Retina (tissue), 1 donor: ENCODE data around the gene FHOD3.

Experiments used
- DNase-seq: peaks from one replicate; pipeline ENCODE4 v3.0.0-alpha.2; 2016

FHOD3 gene

DNA sequence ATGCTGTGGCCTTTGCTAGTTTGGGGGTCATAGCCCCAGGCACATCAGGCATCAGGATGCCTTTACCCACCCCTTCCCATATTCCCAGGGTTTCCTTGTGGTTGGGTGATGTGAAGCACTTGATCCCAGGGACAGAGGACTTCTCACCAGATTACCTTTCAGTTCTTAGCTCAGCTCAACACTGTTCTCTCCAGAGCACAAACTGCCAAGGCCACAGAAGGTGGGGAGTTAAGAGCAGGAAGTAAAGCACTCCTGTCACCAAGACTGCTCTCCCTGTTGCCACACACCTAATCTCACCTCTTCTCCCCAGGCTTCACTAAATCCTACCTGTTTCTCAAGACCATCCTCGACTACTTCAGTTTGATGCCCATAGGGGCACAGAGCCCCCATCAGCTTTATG lies 25.9 kb downstream of the FHOD3 start:
- no peak for DNase-seq

DNA sequence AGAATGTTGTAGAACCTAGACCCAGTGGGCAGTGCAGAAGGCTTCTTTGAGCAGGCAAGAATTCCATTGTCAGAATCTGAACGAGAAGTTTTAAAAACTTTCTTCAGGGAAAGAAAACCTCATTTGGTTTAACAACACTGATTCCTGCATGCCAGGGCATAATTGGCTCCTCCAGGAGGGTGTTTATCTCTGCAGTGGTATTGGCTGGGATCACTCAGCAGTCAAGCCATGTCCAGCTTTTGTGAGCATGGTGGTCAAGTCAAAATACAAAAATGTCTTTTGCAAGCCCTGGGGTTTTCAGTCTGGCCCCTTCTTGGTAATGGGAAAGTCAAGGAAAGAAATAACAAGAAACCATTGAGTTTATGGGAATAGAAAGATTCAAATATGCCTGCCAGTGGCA lies 28.3 kb downstream of the FHOD3 start:
- no peak for DNase-seq

DNA sequence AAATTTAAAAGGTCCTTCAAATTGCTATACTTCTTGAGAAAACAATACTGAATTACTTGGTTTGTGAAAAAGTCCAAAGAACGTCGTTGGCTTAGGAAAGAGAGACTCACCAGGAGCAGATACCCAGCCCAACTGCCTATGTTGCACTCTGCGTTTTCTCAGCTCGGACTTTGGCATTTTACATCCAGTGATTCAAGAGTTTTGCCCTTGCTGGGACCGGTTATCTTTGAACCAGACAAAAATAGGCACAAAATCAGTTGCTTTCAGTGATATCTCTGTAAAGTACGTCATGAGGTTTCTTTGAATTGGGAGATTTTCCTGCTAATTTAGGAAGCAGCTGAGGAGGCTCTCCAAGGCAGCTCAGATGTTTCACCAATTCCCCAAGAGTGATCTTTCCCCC lies 29.3 kb downstream of the FHOD3 start:
- no peak for DNase-seq

DNA sequence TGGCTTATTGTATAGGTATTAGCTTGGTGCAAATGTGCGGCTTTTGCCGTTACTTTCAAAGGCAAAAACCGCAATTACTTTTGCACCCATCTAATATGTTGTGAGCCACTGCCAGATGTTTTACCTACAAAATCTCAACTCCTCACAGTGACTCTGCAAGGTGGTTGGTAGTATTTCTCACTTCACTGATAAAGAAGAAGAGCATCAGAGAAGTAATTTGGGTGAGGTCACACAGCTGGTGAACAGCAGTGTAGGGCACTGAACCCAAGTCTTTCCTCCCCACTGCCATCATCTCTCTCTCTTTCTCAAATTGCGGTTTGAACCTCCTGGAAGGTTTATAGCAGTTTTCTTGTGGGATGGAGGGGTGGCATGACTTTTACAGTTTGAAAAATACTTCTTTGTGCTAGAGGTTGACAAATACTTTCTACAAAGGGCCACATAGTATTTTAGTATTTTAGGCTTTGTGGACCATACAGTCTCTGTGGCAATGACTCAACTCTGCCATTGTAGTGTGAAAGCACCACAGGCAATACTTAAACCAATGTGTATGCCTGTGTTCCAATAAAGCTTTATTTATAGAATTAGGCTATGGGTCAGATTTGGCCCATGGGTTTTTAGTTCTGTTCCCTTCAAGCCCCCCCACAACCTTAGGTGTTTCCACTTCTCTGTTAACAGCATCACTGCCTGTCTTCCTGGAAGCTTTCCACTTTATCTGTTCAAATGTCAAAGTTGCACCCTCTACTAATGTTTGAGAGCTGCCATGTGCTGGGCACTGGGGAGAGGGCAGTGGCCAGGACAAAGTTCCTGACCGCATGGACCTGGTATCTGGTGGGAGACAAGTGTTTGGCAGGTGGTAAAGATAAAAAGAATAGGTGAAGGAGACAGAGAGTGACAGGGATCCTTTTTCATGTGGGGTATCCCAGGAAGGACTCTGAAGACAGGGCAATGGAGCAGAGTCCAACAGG lies 30.1 kb downstream of the FHOD3 start:
- no peak for DNase-seq

DNA sequence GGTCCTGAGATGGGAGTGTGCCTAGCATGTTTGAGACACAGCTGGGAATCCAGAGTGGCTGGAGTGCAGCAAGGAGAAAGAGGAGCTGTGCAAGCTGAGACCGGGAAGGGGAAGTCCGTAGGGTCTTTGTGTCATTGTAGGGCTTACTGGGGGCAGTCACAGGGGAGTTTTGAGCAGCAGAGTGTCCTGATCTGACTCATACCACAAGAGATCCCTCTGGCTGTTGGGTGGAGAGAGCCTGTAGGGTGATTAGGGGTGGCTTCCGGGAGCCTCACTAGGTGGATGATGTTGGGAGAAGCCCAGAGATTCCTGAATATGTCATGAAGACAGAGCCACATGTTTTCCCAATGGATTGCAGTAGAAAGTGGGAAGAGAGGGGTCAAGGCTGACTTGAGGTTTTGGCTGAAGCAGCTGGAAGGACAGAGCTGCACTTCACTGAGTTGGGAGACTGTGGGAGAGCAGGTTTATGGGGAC lies 30.9 kb downstream of the FHOD3 start:
- no peak for DNase-seq

DNA sequence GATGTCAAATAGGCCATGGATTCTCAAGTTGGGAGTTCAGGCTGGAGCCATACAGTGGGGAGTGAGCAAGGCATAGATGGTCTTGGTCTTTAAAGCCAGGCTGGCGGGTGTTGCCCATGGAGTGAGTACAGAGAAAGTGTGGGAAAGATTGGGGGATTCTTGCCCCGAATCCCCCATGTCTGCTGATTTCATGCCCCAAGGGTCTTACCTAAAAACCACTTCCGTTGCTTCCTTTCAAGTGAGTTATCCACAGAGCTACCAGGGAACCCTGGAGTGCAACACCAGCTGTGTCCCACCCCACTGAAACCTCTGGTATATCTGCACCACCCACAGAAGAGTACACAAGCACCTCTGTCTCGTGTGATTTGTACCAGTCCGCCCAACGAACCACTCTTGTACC lies 31.4 kb downstream of the FHOD3 start:
- DNase-seq, result no peak

DNA sequence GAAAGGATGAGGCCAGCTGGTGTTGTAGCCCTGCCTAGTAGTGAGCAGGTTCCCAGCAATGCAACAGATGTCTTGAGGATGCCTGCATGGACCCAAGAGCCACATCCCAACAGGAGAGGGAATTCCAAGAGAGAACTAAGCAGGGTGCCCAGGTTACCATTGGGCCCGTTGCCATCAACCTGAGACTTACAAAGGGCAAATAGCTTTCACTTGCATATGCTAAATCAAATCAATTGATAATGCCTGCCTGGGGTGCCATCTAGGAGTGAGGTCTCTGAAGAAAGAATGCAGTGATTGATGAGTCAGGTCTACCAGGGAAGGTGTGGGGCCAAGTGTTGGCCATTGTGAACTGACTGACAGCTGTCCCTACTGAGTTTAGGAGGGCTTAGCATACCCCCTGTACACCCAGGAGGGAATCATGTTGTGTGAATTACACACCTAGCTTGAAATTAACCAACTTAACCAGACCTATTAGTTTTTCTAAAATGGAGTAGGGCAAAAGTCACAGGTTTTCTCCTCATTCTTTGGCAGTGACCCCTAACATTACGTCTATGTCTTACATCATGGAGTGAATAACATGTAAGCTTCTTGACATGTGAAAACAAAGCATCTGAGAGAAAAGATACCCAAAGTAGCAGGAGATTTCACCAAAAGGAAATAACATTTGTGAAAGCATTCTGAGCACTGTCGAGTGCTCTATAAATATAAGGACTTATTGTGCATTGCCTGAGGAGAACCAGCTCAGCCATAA lies 32.3 kb downstream of the FHOD3 start:
- no peak for DNase-seq

DNA sequence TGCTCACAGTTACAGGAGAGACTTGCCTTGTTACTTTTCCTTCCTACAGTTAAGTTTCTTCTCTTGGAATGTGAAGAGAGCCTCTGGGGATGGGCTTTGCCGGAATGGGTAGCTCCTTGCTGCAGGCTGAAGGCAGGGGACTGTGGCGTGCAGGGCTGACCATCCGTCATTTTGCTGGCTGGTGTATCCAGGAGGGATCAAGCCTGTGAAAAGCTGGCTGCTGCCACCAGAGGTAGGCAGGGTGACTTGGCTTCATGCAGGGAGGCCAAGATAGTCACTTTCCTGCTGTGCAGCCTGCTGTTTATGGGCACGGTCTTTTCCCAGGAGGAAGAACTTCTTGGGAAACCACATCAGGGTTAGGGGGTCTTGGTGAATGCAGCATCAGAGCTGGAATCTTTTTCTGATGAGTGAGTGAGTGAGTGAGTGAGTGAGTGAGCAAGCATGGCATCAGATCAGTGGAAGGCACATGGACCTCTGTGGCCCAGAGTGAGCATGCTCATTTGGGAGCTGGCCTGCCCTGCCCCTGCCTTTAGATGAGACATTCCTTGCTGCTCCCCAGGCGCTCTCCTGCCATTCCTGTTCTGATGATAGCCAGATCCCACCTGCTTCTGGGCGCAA lies 33.0 kb downstream of the FHOD3 start:
- DNase-seq, result no peak

DNA sequence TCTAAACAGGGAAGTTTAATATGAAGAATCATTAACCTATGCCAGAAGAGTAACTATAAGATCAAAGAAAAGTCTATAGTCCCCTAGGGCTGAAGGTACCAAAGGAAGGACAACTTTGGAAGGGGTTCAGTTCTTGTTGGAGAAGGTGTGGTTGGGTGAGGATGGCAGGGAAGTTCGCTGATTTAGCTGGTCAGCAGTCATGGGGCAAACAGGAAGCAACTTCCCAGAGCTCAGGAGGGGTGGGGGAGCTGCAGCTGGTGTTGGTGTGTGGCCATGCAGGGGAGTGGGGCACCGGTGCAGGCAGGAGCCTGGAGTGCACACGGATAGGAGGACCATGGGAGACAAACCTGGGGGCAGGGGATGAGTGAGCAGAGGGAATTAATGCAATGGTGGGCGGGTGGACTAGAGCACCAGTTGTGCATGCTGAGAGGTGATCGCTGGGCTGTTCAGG lies 34.0 kb downstream of the FHOD3 start:
- no peak for DNase-seq

DNA sequence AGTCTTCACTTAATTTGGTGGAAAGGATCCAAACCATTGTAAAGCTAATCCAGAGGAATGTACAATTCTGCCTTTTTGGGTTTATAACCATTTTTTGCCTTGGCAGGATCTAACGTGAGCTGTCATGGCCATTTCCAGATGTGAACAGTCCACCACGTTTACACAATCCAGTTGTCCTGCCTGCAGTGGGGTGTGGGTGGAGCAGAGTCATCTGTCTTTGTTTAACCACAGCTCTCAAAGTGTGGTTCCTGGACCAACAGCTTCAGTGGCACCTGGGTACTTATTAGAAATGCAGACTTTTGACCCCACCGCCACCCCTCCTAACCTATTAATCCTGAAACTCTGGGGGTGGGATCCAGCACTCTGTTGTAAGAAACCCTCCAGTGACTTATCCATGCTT lies 35.9 kb downstream of the FHOD3 start:
- DNase-seq, result no peak

DNA sequence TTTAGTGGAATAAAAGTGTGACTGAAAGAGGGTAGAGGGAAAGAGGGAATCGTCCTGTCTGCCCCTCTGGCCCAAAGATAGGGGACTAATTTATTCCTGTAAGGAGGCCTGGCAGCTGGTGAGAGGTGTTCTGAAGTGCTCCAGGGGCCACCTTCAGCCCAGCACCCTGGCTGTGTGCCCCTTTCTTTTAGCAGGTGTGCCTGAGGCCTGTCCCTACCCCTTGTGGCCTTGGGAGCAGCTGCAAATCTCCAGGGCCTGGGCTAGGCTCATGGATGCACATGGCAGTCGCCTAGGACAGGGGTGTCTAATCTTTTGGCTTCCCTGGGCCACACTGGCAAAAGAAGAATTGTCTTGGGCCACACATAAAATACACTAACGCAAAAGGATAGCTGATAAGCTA lies 37.3 kb downstream of the FHOD3 start:
- DNase-seq, result no peak

DNA sequence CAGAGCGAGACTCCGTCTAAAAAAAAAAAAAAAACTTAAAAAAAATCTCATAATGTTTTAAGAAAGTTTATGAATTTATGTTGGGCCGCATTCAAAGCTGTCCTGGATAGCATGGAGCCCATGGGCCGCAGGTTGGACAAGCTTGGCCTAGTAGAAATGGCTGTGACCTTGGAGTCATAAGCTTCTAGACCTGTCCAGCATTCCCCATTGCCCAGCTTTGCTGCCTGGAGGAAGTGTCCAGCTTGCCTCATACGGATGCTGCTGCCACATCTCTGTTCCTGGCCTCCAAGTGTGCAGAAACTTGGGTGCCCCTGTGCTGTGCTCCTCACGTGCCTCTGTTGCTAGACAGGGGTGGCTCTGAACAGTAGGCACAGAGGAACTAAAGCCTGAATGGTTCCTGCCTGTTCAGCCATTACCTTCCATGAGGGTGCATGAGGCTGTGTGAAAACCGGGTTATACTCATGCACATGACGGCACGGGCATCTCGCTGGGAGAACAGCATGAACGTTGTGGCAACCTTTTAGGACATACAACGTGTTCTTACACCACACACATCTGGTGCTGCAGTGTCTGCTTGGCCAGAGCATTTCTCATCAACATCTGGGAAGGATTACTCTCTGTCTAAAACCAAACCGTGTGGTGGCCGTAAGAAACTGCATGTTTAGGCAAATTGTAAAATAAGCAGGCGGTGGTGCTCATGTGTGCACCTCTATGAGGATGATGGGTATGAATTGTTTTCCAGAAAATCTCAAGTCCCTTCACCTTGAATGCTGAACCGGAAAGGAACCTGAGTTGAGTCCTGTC lies 38.2 kb downstream of the FHOD3 start:
- no peak for DNase-seq

DNA sequence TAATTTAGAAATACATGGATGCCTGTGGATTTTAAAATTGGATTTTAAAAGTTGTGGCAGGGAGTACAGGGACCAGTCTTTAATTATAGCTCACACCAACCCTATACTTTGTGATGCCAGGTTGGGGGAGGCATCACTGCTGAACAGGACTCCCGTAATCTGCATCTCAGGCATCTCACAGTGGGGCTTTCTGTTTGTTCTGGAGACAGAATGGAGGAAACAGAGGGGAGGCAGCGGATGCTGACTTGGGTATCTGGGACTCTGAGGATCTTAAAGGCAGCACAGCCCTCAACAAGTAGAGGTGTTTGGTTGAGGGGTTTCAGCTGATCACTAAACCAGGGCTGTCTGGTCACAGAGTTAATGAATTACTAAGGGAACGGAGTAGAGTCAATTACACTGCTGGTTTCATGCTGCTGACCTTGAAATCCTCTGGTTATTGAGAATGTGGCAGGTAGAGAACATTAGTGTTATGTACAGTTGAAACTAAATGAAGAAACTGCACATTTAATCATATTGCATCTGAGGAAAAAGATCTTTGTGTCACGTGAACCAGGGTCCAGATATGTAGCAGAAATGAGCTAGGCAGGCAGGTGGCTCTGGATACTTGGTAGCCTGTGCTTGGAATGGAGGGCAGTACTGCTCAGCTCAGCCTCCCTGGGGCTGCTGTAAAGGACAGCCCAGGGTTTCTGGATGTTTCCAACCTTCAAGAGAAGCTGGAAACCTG lies 40.3 kb downstream of the FHOD3 start:
- DNase-seq, result no peak

DNA sequence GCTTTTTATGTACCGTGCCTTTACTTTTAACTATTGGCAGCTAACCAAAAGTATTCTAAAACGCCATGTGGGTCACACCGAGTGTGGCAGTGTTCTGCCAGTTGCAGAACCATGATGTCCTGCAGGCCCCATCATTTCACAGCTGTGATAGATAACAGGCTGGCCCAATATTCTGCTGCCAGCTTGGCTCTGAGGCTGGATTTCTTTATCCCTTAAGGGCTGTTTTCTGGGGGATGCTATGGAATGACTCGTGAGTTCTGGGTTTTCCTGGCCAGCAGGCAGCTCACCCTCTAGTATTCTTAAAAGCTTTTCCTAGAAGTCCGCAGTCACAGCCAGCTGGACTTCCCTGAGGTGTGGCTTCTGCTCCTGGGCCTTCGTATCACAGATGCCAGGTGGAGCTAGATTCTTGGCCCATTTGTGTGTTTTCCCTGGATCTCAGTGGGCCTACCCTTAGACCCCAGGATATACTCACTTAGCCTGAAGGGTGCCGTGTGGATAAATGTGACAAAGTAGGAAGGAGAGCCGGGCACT lies 41.0 kb downstream of the FHOD3 start:
- no peak for DNase-seq

DNA sequence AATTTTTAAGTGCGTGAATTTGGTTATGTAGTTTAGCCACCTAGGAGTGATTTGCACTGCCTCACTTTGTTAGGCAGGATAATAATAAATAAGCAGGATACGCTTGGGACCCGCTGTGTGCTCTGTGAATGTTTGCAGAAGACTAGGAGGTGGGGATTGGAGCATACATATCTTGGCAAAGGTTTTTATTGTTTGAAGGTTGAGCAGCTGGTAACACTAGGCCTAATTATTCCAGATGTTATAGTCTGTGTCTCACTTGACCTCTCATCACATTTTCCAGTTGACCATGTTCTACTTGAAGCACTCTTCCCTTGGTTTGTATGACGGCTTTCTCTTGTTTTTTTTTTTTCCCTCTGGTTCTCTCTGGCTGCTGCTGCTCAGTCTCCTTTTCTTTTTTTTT lies 42.7 kb downstream of the FHOD3 start:
- DNase-seq, result no peak

DNA sequence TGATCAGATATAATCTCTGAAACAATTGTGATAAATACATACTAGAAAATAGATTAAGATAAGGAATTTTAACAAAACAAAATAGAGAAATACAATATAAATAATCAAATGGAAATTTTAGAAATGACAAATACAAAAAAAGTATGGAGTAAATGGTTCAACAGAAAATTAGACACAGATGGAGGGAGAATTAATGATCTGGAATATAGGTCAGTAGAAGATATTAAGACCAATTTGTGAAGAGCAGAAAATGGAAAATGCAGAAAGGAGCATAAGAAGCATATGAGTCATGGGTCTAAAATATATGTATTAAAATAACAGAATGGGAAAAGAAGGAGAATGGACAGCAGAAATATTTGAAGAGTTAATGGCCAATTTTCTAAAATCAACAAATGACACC lies 44.4 kb downstream of the FHOD3 start:
- no peak for DNase-seq

DNA sequence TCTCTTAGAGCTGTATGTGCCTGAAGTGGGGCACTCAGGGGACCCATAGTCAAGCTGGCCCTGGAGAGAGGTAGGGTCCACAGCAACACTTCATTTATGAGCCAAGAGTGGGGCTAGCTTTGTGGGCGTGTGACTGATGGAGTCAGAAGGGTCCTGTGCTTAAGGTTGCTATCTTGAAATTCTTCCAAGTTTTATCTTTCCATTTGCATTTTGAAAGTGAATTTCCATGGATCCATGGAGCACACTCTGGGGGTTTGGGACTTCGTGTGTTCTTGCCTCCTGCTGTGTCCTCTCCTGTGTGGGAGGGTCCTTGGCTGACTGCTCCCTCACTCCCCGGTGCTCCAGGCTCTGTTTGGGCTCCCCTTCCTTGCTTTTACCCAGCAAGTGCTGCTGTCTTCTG lies 50.8 kb downstream of the FHOD3 start:
- DNase-seq, result no peak

DNA sequence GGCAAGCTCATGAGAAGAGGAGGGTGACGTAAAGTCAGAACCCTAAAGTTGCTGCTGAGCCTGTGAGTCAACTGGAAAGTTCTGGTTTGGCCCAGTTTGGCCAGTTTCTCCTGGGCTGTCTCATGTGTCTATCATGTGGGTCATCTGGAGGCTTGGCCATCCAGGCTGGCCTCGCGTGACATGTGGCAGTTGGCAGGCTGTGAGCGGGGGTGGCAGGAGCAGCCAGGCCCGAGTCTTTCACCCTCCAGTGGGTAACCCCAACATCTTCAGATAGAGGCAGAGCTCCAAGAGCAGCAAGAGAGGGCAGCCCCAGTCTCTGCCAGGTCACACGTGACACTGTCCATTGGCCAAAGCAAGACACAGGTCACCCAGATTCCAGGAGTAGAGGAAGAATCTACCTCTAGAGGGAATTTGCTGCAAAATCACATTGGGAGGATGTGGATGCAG lies 51.5 kb downstream of the FHOD3 start:
- DNase-seq, result no peak

DNA sequence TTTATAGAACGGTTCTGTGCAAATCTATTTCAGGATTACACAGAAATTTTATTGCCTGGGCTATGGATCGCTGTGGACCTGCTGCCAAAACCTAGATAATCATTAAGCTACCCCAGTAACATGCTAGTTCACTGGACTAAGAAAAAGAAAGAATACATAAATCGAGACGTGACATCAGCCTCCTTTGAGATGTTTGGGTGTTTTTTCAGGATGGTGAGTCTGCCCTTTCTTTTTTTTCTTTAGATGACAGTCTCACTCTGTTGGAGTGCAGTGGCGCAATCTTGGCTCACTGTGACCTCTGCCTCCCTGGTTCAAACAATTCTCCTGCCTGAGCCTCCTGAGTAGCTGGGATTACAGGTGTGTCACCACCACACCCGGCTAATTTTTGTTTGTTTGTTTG lies 52.0 kb downstream of the FHOD3 start:
- DNase-seq, result no peak

DNA sequence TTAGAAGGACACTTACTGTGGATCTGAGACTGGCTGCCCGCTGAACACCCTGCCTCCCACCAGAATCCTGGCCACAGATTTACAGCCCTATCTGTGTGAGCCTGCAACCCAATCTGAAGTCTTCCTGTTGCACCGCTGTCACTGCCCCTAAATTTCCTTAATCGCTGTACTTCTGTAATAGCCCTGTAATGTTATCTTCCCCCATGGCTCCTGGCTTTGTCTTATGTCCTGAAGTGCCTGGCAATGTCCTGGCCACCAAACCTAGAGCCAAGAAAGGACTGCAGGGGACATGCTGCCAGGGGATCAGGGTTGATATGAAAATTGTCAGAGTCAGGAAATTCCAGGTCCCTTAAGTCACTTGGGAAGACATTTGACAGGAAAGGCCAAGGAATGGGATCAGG lies 52.7 kb downstream of the FHOD3 start:
- DNase-seq, result no peak

DNA sequence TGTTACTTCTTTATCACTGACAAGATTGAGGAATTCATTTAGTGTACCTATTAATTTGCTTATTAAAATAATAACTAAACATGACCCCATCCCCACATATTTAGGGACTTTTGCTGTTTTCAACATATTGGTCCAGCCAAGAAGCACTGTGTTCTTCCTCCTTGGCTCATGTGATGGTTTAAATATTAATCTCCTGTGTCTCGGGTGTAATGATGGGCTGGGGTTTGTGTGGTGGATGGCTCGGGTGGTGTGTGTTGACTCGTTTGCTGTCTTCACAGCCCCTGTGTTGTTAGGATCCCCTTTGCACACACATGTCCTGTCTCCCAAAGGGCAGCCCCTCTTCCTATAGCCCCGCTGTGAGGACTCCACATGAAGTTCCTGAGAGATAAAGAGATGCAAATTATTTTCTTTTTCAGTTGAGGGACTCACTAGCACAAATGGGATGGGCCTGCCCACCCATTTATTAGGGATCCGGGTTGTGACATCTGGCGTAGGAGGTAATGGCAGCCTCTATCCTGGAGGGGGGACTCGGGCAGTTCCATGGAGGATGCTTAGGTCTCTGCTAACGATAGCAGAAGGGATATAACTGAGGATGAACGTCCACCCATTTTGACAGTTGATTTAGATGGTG lies 53.4 kb downstream of the FHOD3 start:
- no peak for DNase-seq
